WERI-Rb-1 (cell line): ENCODE results near the gene PDGFC.

Experiments
- DNase-seq: peaks from one replicate; pipeline ENCODE4 v3.0.0-alpha.2; 2020
- H3K27ac ChIP-seq: fragments of 250-450 bp; sonication (Bioruptor Pico); 2 replicates; pipeline ENCODE4 v1.5.1; 2020; ENCODE audit warnings: mild to moderate bottlenecking, moderate library complexity
- H3K27me3 ChIP-seq: fragments of 250-450 bp; sonication (Bioruptor Pico); 2 replicates; pipeline ENCODE4 v1.5.1; 2021; ENCODE audit warnings: mild to moderate bottlenecking, low read depth, moderate library complexity; ENCODE audit not compliant: insufficient read depth, severe bottlenecking
- H3K36me3 ChIP-seq: fragments of 250-450 bp; sonication (Bioruptor Pico); 2 replicates; pipeline ENCODE4 v1.5.1; 2020; ENCODE audit warnings: mild to moderate bottlenecking, moderate library complexity
- H3K4me3 ChIP-seq: 2 replicates; pipeline ENCODE4 v1.5.1; 2011; ENCODE audit warnings: low read depth, mild to moderate bottlenecking, control low read depth, low read length
- H3K9me3 ChIP-seq: fragments of 250-450 bp; sonication (Bioruptor Pico); 2 replicates; pipeline ENCODE4 v1.5.1; 2021; ENCODE audit warnings: mild to moderate bottlenecking, moderate library complexity; ENCODE audit not compliant: severe bottlenecking
- TF ChIP-seq, protein P1 (sequence below): IDR thresholded peaks from 2 replicates; pipeline ENCODE4 v1.5.1; 2011; ENCODE audit warnings: low read depth, mild to moderate bottlenecking, control low read depth, inconsistent platforms, low read length

PDGFC gene

DNA sequence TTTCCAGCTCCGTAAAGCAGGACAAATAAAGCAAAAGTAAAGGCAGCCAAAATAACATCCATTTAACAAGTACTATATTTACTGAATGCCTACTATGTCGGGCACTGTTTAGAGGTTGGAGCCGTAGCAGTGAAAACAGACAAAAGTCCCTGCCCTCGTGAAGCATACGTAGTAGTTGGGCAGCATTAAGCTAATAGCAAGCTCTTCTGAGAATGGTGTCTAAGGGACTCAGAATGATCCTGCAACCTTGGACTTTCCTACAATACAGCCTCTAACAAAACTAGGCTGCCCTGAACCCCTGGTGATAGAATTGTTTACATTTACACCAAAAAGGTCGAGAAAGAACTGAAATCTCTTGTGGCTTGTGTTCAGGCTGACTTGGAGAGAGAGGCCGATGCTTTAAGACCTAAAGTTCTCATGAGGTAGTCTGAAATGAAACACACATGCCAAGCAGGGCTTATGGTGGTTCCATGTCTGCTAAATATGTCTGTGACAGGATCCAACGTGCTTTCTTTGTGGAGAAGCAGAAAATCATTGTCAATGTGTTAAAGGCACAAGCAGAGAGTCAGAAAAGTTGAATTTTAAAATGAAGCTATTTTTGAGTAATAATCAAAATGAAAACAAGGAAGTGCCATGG is 898 bp upstream of the PDGFC start:
- Histone ChIP-seq H3K36me3 (no peaks in the 10 kb centered on the region), H3K27ac (no peak overlapping the region), H3K4me3 (peak overlapping the region; percentile 87), H3K27me3 (no peaks in the 10 kb centered on the region), H3K9me3 (no peaks in the 10 kb centered on the region)
- TF ChIP-seq, protein P1, sequence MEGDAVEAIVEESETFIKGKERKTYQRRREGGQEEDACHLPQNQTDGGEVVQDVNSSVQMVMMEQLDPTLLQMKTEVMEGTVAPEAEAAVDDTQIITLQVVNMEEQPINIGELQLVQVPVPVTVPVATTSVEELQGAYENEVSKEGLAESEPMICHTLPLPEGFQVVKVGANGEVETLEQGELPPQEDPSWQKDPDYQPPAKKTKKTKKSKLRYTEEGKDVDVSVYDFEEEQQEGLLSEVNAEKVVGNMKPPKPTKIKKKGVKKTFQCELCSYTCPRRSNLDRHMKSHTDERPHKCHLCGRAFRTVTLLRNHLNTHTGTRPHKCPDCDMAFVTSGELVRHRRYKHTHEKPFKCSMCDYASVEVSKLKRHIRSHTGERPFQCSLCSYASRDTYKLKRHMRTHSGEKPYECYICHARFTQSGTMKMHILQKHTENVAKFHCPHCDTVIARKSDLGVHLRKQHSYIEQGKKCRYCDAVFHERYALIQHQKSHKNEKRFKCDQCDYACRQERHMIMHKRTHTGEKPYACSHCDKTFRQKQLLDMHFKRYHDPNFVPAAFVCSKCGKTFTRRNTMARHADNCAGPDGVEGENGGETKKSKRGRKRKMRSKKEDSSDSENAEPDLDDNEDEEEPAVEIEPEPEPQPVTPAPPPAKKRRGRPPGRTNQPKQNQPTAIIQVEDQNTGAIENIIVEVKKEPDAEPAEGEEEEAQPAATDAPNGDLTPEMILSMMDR: no peak
- no peak for DNase-seq

DNA sequence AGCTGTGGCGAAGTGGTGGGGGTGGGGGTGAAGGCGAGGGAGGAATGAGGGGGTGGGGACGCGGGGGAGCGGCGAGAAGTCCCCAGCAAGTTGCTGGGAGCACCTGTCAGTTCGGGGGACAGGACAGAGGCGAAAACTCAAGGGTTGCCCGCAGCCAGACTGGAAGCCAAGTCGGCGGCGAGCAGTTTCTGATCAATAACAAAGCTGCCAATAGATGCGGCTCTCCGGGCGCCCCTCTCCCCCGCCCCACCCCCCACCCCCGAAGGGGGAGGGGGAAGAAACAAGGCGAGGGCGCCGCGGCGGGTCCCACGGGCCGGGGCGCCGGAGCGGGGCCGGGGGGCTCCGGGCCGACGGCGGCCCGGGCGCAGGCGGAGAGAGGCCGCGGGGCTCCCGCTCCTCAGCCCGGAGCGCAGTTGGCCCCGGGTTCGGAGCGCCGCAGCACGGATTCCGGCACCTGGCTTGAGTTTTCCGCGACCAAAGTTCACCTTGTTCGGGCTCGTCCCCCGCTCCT is 379 bp downstream of the PDGFC start:
- H3K27ac ChIP-seq: peak overlapping the region; percentile 62
- H3K36me3 ChIP-seq: no peaks in the 10 kb centered on the region
- TF ChIP-seq, protein P1: no peak
- peak; percentile 39 for DNase-seq
- H3K4me3 ChIP-seq: peak overlapping the region; percentile 87
- no peaks in the 10 kb centered on the region for H3K27me3 ChIP-seq
- no peaks in the 10 kb centered on the region for H3K9me3 ChIP-seq

DNA sequence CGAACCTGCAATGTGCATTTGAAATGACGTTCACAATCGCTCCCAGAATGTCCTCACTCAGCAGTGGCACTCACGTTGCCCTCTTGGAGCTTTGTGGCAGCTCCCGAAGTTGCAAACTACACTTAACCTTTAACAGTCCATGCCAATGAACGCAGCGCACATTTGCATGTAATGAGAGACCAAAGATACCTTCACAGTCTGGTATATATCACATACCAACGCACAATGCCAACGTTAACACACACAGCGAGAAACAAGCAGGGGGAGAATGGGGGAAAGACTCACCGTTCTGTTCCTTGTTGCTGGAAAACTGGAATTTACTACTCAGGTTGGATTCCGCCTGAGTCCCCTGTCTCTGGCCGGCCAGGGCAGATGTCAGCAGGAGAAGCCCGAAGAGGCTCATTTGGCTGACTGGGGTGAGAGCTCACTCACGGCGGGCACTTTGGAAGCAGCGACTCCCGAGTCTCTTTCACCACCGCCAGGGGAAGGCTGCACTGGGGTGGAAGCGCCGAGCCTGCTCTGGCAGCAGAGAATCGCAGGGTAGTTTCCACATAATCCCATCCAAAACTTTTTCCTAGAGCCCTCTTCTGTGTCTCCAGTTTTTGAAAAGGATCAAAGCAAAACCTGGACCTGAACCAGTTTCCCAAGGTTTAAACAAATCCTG is 966 bp downstream of the PDGFC start:
- Histone ChIP-seq H3K27ac (no peak overlapping the region), H3K9me3 (no peaks in the 10 kb centered on the region), H3K4me3 (peak overlapping the region; percentile 87), H3K27me3 (no peaks in the 10 kb centered on the region), H3K36me3 (no peaks in the 10 kb centered on the region)
- TF ChIP-seq, protein P1: peak; percentile 65
- peak; percentile 75 for DNase-seq

DNA sequence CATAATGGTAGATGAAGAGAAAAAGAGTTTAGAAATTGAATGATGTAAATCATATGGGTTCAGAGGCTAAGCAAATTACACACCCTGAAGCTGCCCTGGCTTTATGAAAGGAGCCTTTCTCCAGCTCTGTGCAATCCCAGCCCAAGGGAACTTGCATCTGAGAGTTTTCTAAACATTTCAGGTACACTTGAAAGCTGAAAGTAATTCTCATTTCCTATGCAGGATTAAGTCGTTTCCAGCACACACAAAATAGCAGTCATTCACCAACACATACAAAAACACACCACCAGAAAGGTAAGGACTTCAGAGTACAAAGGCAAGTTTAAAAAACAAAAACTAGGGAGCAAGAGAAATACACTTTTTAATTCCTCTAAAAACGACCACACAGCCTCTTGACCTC is 1.7 kb downstream of the PDGFC start:
- Histone ChIP-seq H3K36me3 (no peaks in the 10 kb centered on the region), H3K4me3 (peak overlapping the region; percentile 87), H3K27ac (no peak overlapping the region), H3K9me3 (no peaks in the 10 kb centered on the region), H3K27me3 (no peaks in the 10 kb centered on the region)
- TF ChIP-seq, protein P1: no peak
- DNase-seq: no peak

DNA sequence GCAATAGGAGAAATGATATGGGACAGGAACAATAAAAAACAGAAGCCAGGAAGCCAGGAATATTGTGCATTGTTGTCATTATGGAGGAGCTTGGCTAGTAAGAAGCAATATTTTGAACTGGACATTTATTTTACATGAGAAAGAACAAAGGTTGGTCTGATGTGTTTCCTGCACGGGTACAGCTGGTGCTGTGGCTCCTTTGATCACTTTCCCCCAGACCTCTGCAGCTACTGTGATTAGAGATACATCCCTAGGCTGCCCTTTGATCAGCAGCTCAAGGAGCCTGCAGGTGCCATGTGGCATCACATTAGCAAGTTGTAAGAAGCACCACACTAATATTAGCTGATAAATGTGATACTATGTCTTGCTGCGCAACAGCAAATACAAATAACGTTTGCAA is 2.5 kb downstream of the PDGFC start:
- no peak for DNase-seq
- no peak overlapping the region for H3K4me3 ChIP-seq
- TF ChIP-seq, protein P1: no peak

More for the DNA sequence above, 2.5 kb downstream of the PDGFC start:
- Histone ChIP-seq H3K27me3 (no peaks in the 10 kb centered on the region), H3K9me3 (no peaks in the 10 kb centered on the region), H3K27ac (no peak overlapping the region), H3K36me3 (no peaks in the 10 kb centered on the region)
